OCI-LY7 (cell line): Measurements from ENCODE around the gene LHFPL2. TPM values are rescaled to one million over a fixed set of nuclear protein-coding genes. Genes with fewer than 3 reads are reported as not detected.

Source experiments
- BruUV-seq: library from RNA; stranded (reverse); fragments of 400-500 nt; replicated peaks from 2 replicates; lab custom pipeline; 2021; lab: Mats Ljungman, UMichigan
- CTCF ChIA-PET: fragments of 300-600 bp; sonication (Branson Sonifier 250); formaldehyde crosslinking; loops from one replicate; lab custom pipeline; 2022; ENCODE audit warnings: antibody characterized with exemption; ENCODE audit not compliant: unreplicated experiment; lab: Charles Lee
- POLR2A ChIA-PET: fragments of 300-600 bp; sonication (Branson Sonifier 250); formaldehyde crosslinking; loops from one replicate; lab custom pipeline; 2022; ENCODE audit warnings: antibody characterized with exemption; lab: Charles Lee
- DNase-seq: peaks from one replicate; pipeline ENCODE4 v3.0.0-alpha.2; 2015; ENCODE audit warnings: low spot score
- H2AFZ ChIP-seq: fragments of 200-600 bp; sonication (generic), shearing (Covaris generic); 2 replicates; pipeline ENCODE4 v1.6.1; 2014; ENCODE audit warnings: mild to moderate bottlenecking, antibody characterized with exemption, low read length, moderate library complexity
- H3K27ac ChIP-seq: fragments of 200-600 bp; sonication (generic); 2 replicates; pipeline ENCODE4 v1.5.1; 2014; ENCODE audit warnings: mixed run types, low read depth, mild to moderate bottlenecking, moderate library complexity, low read length, inconsistent platforms; ENCODE audit not compliant: poor library complexity, severe bottlenecking
- H3K36me3 ChIP-seq: fragments of 200-600 bp; sonication (generic); 2 replicates; pipeline ENCODE4 v1.6.1; 2014; ENCODE audit warnings: mild to moderate bottlenecking, antibody characterized with exemption, low read length, moderate library complexity, mixed read lengths; ENCODE audit not compliant: insufficient read depth
- H3K4me1 ChIP-seq: fragments of 200-600 bp; sonication (generic); 2 replicates; pipeline ENCODE4 v1.5.1; 2014; ENCODE audit warnings: mild to moderate bottlenecking, low read length; ENCODE audit not compliant: insufficient read depth, poor library complexity, severe bottlenecking
- H3K4me2 ChIP-seq: fragments of 200-600 bp; sonication (generic); 2 replicates; pipeline ENCODE4 v1.6.1; 2014; ENCODE audit warnings: mild to moderate bottlenecking, low read length
- H3K4me3 ChIP-seq: fragments of 200-600 bp; sonication (generic); 2 replicates; pipeline ENCODE4 v1.5.1; 2014; ENCODE audit warnings: mild to moderate bottlenecking, low read depth, low read length; ENCODE audit not compliant: poor library complexity, severe bottlenecking
- H3K79me2 ChIP-seq: fragments of 200-600 bp; sonication (generic); 2 replicates; pipeline ENCODE4 v1.6.1; 2016; ENCODE audit warnings: low read depth, mild to moderate bottlenecking, low read length, moderate library complexity, mixed read lengths; ENCODE audit not compliant: insufficient read depth
- H3K9me2 ChIP-seq: fragments of 200-600 bp; sonication (generic); 2 replicates; pipeline ENCODE4 v1.6.1; 2016; ENCODE audit warnings: mild to moderate bottlenecking, low read length, mixed read lengths; ENCODE audit not compliant: insufficient read depth
- H3K9me3 ChIP-seq: fragments of 200-600 bp; sonication (generic); 2 replicates; pipeline ENCODE4 v1.6.1; 2014; ENCODE audit warnings: mild to moderate bottlenecking, mixed run types, low read length, mixed read lengths
- H4K20me1 ChIP-seq: fragments of 200-600 bp; sonication (generic); 2 replicates; pipeline ENCODE4 v1.6.1; 2014; ENCODE audit warnings: mild to moderate bottlenecking, antibody characterized with exemption, low read length, moderate library complexity, mixed read lengths; ENCODE audit not compliant: insufficient read depth
- EZH2phosphoT487 ChIP-seq: fragments of 200-600 bp; sonication (generic); IDR thresholded peaks from 2 replicates; pipeline ENCODE4 v1.6.1; 2018; ENCODE audit warnings: low read depth, borderline replicate concordance, mild to moderate bottlenecking, mixed run types, antibody characterized with exemption, low read length, moderate library complexity, mixed read lengths
- intact Hi-C: fragments of 100-400 bp; cut with micrococcal nuclease; formaldehyde crosslinking; loops from one replicate; pipeline ENCODE4 v1.10.0; 2022; ENCODE audit not compliant: unreplicated experiment
- total RNA-seq, 2 experiments: library from RNA; depleted of rRNA in 1 of 2; stranded (reverse); fragments of >200 nt in 1 of 2; shearing (Covaris generic) in 1 of 2; gene quantifications; 2 replicates each; pipeline ENCODE4 v1.2.3, GENCODE V29; 2014 to 2022
- TF ChIP-seq, protein P1 (sequence below): fragments of 200-600 bp; sonication (generic); conservative IDR thresholded peaks from 2 replicates; pipeline ENCODE4 v1.5.1; 2014; ENCODE audit warnings: mild to moderate bottlenecking, antibody characterized with exemption, low read length, moderate library complexity, mixed read lengths

The LHFPL2 gene
- total RNA-seq, 2 experiments from 2014 or later: 12.2 to 24.0 TPM

DNA sequence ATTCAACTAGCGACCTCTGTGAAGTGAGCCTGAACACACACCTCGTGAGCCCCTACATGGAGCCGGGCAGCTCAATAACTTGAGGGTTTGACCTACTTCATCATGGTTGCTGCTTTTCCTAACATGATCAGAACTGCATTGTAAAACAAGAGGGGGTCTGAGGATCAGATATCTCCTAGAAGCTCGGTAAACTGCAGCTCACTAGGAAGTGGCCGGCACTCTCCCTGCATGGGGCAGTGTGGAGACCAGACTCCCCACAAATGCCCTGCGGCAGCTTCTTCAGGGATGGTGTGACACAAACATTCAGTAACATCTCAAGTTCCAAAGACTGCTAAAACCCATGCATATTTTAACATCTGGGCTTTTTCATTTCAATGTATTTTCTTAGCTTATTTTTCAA lies 18.5 kb downstream of the LHFPL2 start:
- no peak for DNase-seq
- H3K9me2 ChIP-seq: no peaks in the 10 kb centered on the region
- no peaks in the 10 kb centered on the region for H3K9me3 ChIP-seq
- H3K27ac ChIP-seq: no peak overlapping the region
- H3K4me1 ChIP-seq: peaks cover 14% of the 10 kb centered on the region
- TF ChIP-seq, protein P1, sequence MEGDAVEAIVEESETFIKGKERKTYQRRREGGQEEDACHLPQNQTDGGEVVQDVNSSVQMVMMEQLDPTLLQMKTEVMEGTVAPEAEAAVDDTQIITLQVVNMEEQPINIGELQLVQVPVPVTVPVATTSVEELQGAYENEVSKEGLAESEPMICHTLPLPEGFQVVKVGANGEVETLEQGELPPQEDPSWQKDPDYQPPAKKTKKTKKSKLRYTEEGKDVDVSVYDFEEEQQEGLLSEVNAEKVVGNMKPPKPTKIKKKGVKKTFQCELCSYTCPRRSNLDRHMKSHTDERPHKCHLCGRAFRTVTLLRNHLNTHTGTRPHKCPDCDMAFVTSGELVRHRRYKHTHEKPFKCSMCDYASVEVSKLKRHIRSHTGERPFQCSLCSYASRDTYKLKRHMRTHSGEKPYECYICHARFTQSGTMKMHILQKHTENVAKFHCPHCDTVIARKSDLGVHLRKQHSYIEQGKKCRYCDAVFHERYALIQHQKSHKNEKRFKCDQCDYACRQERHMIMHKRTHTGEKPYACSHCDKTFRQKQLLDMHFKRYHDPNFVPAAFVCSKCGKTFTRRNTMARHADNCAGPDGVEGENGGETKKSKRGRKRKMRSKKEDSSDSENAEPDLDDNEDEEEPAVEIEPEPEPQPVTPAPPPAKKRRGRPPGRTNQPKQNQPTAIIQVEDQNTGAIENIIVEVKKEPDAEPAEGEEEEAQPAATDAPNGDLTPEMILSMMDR: no peak
- TF ChIP-seq EZH2phosphoT487: no peak
- intact Hi-C loops: no loop called here
- no peak overlapping the region for H3K4me2 ChIP-seq
- no peaks in the 10 kb centered on the region for H3K79me2 ChIP-seq
- BruUV-seq: no TSS peak
- peaks cover 89% of the 10 kb centered on the region for H3K36me3 ChIP-seq
- H2AFZ ChIP-seq: no peak overlapping the region
- POLR2A ChIA-PET: interaction anchor here (0.7 kb wide), 1 partner anchor 703 kb away, joined by 3 read pairs; no protein-coding TSS in a partner anchor
- H4K20me1 ChIP-seq: no peaks in the 10 kb centered on the region
- CTCF ChIA-PET: no interaction called here
- H3K4me3 ChIP-seq: no peak overlapping the region

DNA sequence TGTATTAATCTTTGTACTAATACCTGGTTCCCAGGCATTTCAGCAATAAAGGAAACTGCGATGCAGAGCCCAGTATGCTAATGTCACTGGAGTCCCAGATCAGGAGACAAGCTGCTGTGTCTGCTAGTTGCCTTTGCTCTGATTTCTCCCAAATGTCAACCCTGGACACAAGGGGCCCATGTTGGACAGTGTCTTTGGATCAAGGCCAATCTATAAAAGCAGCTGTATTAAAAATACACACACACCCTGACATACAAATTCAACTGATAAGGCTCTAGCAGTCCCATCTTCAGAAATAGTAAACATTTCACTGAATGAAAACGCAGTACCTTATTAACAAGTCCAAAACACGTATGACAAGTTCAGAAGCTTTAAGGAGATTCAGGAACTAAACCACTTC lies 18.9 kb downstream of the LHFPL2 start:
- H4K20me1 ChIP-seq: no peaks in the 10 kb centered on the region

More for the DNA sequence above, 18.9 kb downstream of the LHFPL2 start:
- CTCF ChIA-PET: no interaction called here
- no peak for DNase-seq
- H3K4me2 ChIP-seq: no peak overlapping the region
- H3K4me1 ChIP-seq: peaks cover 11% of the 10 kb centered on the region
- no peak overlapping the region for H2AFZ ChIP-seq
- intact Hi-C loops: no loop called here
- TF ChIP-seq EZH2phosphoT487: no peak
- TF ChIP-seq, protein P1: no peak
- no peaks in the 10 kb centered on the region for H3K9me3 ChIP-seq
- no peaks in the 10 kb centered on the region for H3K79me2 ChIP-seq
- POLR2A ChIA-PET: interaction anchor here (0.7 kb wide), 1 partner anchor 703 kb away, joined by 3 read pairs; no protein-coding TSS in a partner anchor
- H3K36me3 ChIP-seq: peaks cover 87% of the 10 kb centered on the region
- no TSS peak for BruUV-seq
- H3K9me2 ChIP-seq: no peaks in the 10 kb centered on the region
- H3K27ac ChIP-seq: no peak overlapping the region
- H3K4me3 ChIP-seq: no peak overlapping the region
